ENCODE measurements around the gene FUT7.
A peak's percentile ranks its signal among the peaks of the same experiment; 100 is the strongest.
"Not testable (repeated sequence)": the region's sequence is repeated elsewhere in the genome, so short reads cannot be mapped to it uniquely, and the experiment has no call there.

The FUT7 gene

GRCh38 chr9:137064880-137065164, 32.9 kb upstream of the FUT7 start:
- TF ChIP-seq CTCF (IDR thresholded peaks at IDR 0.05; ENCODE audit: low read depth, low read length) = no peak
- no peak for DNase-seq (ENCODE audit: extremely low read depth, low read depth)

GRCh38 chr9:137064027-137064879, 32.4 kb upstream of the FUT7 start:
- no peak for DNase-seq (ENCODE audit: extremely low read depth, low read depth)
- TF ChIP-seq CTCF (IDR thresholded peaks at IDR 0.05; ENCODE audit: low read depth, low read length) = peak; percentile 96

- no peak for DNase-seq (ENCODE audit: extremely low read depth, low read depth)
- no peak for TF ChIP-seq CTCF (IDR thresholded peaks at IDR 0.05; ENCODE audit: low read depth, low read length)
Measured at GRCh38 chr9:137063311-137064026, 31.6 kb upstream of the FUT7 start.

GRCh38 chr9:137062798-137063197, 30.9 kb upstream of the FUT7 start:
- not testable (repeated sequence) for DNase-seq (ENCODE audit: extremely low read depth, low read depth)

GRCh38 chr9:137062384-137062783, 30.5 kb upstream of the FUT7 start:
- DNase-seq (ENCODE audit: extremely low read depth, low read depth) = no peak
- TF ChIP-seq CTCF (IDR thresholded peaks at IDR 0.05; ENCODE audit: low read depth, low read length) = no peak

- DNase-seq (ENCODE audit: extremely low read depth, low read depth) = no peak
Measured at GRCh38 chr9:137058521-137059234, 26.8 kb upstream of the FUT7 start.

GRCh38 chr9:137057545-137057944, 25.7 kb upstream of the FUT7 start:
- TF ChIP-seq CTCF (IDR thresholded peaks at IDR 0.05; ENCODE audit: low read depth, low read length) = no peak
- DNase-seq (ENCODE audit: extremely low read depth, low read depth) = no peak

More at GRCh38 chr9:137058521-137059234, 26.8 kb upstream of the FUT7 start:
- no peak for TF ChIP-seq CTCF (IDR thresholded peaks at IDR 0.05; ENCODE audit: low read depth, low read length)
